Measurements from ENCODE around the gene PSMC1.

DNA sequence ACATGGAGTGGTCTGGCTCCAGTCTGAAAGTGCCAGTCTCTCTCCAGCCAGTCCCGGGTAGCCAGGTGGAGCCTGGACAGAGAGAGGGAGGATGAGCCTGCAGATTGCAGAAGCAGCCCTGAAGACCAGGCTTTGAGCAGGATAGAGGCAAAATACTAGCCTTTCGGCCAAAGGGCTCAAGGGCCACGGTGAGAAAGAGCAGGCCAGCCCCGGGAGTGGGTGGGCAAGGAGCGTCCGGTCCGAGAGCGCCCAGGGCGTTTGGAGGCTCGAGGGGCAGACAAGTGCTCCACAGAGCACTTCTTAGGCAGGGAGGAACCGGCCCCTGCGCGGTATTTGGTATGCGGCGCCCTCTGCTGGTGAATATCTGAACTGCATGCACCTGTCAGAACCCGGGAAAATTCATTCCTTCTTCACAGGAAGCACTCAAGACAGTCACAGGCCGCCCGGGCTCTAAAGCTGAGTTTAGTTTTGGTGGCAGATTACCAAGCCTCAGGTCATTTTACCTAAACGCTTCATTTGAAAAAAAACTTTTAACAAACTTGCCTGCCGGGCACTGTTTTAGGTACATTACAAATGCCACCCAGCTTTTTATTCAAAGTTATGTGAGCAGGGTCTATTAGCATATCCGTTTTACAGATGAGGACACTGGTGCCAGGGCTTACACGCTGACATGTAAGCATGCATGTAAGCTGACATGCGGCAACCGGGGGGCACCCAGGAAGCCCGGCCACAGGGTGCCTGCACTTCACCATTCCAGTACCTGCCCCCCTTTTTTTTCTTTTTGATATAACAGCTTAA, 21.0 kb upstream of the PSMC1 start:
- TF ChIP-seq EZH2 (IDR thresholded peaks at IDR 0.05; ENCODE audit: borderline replicate concordance, control insufficient read depth, low read depth, low read length): no peak
- TF ChIP-seq NFIC (IDR thresholded peaks at IDR 0.05; ENCODE audit: low read depth, low read length): no peak
- no peak for TF ChIP-seq MTA3 (IDR thresholded peaks at IDR 0.05; ENCODE audit: borderline replicate concordance, low read length)
- TF ChIP-seq, protein P1, sequence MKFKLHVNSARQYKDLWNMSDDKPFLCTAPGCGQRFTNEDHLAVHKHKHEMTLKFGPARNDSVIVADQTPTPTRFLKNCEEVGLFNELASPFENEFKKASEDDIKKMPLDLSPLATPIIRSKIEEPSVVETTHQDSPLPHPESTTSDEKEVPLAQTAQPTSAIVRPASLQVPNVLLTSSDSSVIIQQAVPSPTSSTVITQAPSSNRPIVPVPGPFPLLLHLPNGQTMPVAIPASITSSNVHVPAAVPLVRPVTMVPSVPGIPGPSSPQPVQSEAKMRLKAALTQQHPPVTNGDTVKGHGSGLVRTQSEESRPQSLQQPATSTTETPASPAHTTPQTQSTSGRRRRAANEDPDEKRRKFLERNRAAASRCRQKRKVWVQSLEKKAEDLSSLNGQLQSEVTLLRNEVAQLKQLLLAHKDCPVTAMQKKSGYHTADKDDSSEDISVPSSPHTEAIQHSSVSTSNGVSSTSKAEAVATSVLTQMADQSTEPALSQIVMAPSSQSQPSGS (IDR thresholded peaks at IDR 0.05; ENCODE audit: low read length): no peak
- no peak for TF ChIP-seq CHD4 (IDR thresholded peaks at IDR 0.05)
- no peak for TF ChIP-seq MXI1 (IDR thresholded peaks at IDR 0.05; ENCODE audit: low read depth, low read length)
- TF ChIP-seq, protein P2, sequence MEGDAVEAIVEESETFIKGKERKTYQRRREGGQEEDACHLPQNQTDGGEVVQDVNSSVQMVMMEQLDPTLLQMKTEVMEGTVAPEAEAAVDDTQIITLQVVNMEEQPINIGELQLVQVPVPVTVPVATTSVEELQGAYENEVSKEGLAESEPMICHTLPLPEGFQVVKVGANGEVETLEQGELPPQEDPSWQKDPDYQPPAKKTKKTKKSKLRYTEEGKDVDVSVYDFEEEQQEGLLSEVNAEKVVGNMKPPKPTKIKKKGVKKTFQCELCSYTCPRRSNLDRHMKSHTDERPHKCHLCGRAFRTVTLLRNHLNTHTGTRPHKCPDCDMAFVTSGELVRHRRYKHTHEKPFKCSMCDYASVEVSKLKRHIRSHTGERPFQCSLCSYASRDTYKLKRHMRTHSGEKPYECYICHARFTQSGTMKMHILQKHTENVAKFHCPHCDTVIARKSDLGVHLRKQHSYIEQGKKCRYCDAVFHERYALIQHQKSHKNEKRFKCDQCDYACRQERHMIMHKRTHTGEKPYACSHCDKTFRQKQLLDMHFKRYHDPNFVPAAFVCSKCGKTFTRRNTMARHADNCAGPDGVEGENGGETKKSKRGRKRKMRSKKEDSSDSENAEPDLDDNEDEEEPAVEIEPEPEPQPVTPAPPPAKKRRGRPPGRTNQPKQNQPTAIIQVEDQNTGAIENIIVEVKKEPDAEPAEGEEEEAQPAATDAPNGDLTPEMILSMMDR (IDR thresholded peaks at IDR 0.05 in 2 of 3, conservative IDR thresholded peaks at IDR 0.05 in 1 of 3; ENCODE audit: control insufficient read depth in 2 of 3, extremely low read depth in 1 of 3, insufficient read depth in 1 of 3, low read depth in 3 of 3, low read length in 3 of 3): peak; percentile 83 to 96 (median 89)
- TF ChIP-seq FOS (IDR thresholded peaks at IDR 0.05; ENCODE audit: borderline replicate concordance, extremely low read depth, insufficient read length): no peak
- no peak for TF ChIP-seq POLR2A (IDR thresholded peaks at IDR 0.05; ENCODE audit: low read depth, low read length)
- TF ChIP-seq NRF1 (conservative IDR thresholded peaks at IDR 0.05; ENCODE audit: low read depth, low read length): no peak
- TF ChIP-seq ZSCAN29 (IDR thresholded peaks at IDR 0.05): no peak
- TF ChIP-seq PML (IDR thresholded peaks at IDR 0.05; ENCODE audit: low read length): no peak
- no peak for TF ChIP-seq ZNF274 (IDR thresholded peaks at IDR 0.05; ENCODE audit: insufficient read depth, insufficient read length)
- no peak for TF ChIP-seq RBBP5 (conservative IDR thresholded peaks at IDR 0.05)
